Upper lobe of right lung (tissue), 1 donor: ENCODE results near the gene OTULIN. TPM values are rescaled to one million over a fixed set of nuclear protein-coding genes. Genes with fewer than 3 reads are reported as not detected.

Experiments
- ATAC-seq: fragments of 200-7000 bp; cut with Tn5 transposase; one replicate; pipeline ENCODE4 v1.9.1; 2020; ENCODE audit warnings: mild to moderate bottlenecking, moderate library complexity
- DNase-seq: peaks from one replicate; pipeline ENCODE4 v3.0.0-alpha.2; 2020
- H3K27ac ChIP-seq: fragments of 200-600 bp; one replicate; pipeline ENCODE4 v1.8.0; 2022
- H3K27me3 ChIP-seq: fragments of 200-600 bp; one replicate; pipeline ENCODE4 v1.8.0; 2022; ENCODE audit warnings: mild to moderate bottlenecking
- H3K36me3 ChIP-seq: fragments of 200-600 bp; one replicate; pipeline ENCODE4 v1.8.0; 2022
- H3K4me1 ChIP-seq: fragments of 200-600 bp; one replicate; pipeline ENCODE4 v1.8.0; 2022
- H3K4me3 ChIP-seq: fragments of 200-600 bp; one replicate; pipeline ENCODE4 v1.8.0; 2022; ENCODE audit warnings: mild to moderate bottlenecking
- H3K9me3 ChIP-seq: fragments of 200-600 bp; one replicate; pipeline ENCODE4 v1.8.0; 2022
- CTCF ChIP-seq: fragments of 200-600 bp; IDR thresholded peaks from one replicate; pipeline ENCODE4 v1.8.0; 2022; ENCODE audit warnings: antibody characterized with exemption
- intact Hi-C: fragments of 100-400 bp; cut with DNase I; formaldehyde crosslinking; loops from one replicate; pipeline ENCODE4 v1.11.0; 2022
- total RNA-seq: library from RNA; stranded (reverse); fragmentation: NEBNext Ultra II Directional; extraction: Animal tissue kit (Norgen Biotek cat#: 25700); gene quantifications from one replicate; pipeline ENCODE4 v1.2.1, GENCODE V29; 2021
- donor health status: DM: no; HTN: yes; CAD: no; lungs with severe emphysema.

The OTULIN gene
- total RNA-seq, 1 donor from 2014 or later = 30.0 TPM

GRCh38 chr5:14714706-14715105 is 50.2 kb downstream of the OTULIN start:
- Histone ChIP-seq H3K27ac (no peak overlapping the region), H3K4me3 (no peak overlapping the region), H3K4me1 (no peaks in the 10 kb centered on the region), H3K36me3 (peaks cover 47% of the 10 kb centered on the region), H3K27me3 (no peaks in the 10 kb centered on the region), H3K9me3 (no peaks in the 10 kb centered on the region)
- no peak for ATAC-seq
- intact Hi-C loops = no loop called here
- DNase-seq = no peak
- TF ChIP-seq CTCF = no peak

- Histone ChIP-seq H3K4me1 (no peaks in the 10 kb centered on the region), H3K27ac (no peak overlapping the region), H3K27me3 (no peaks in the 10 kb centered on the region), H3K9me3 (no peaks in the 10 kb centered on the region), H3K4me3 (no peak overlapping the region), H3K36me3 (peaks cover 40% of the 10 kb centered on the region)
- intact Hi-C loops = no loop called here
- TF ChIP-seq CTCF = no peak
- no peak for ATAC-seq
- DNase-seq = no peak
Measured at GRCh38 chr5:14715481-14715880, 51.0 kb downstream of the OTULIN start.

GRCh38 chr5:14716755-14717752 is 52.5 kb downstream of the OTULIN start:
- intact Hi-C loops = no loop called here
- no peak for TF ChIP-seq CTCF
- Histone ChIP-seq H3K9me3 (no peaks in the 10 kb centered on the region), H3K4me3 (no peak overlapping the region), H3K27ac (no peak overlapping the region), H3K4me1 (no peaks in the 10 kb centered on the region), H3K27me3 (no peaks in the 10 kb centered on the region), H3K36me3 (peaks cover 26% of the 10 kb centered on the region)
- DNase-seq = no peak
- ATAC-seq = no peak

GRCh38 chr5:14718778-14719177 is 54.3 kb downstream of the OTULIN start:
- intact Hi-C loops = no loop called here
- DNase-seq (no peak), ATAC-seq (no peak)

GRCh38 chr5:14720236-14720923 is 55.9 kb downstream of the OTULIN start:
- no peak for TF ChIP-seq CTCF
- intact Hi-C loops = loop anchor here (5.0 kb wide), 1 partner anchor 297 kb away; no protein-coding TSS in a partner anchor
- no peak for ATAC-seq
- Histone ChIP-seq H3K27me3 (no peaks in the 10 kb centered on the region), H3K36me3 (no peaks in the 10 kb centered on the region), H3K4me3 (no peak overlapping the region), H3K4me1 (no peaks in the 10 kb centered on the region), H3K9me3 (no peaks in the 10 kb centered on the region), H3K27ac (no peak overlapping the region)
- no peak for DNase-seq

More at GRCh38 chr5:14718778-14719177, 54.3 kb downstream of the OTULIN start:
- Histone ChIP-seq H3K4me3 (no peak overlapping the region), H3K9me3 (no peaks in the 10 kb centered on the region), H3K27me3 (no peaks in the 10 kb centered on the region), H3K27ac (no peak overlapping the region), H3K36me3 (peaks cover 9% of the 10 kb centered on the region), H3K4me1 (no peaks in the 10 kb centered on the region)
- TF ChIP-seq CTCF = no peak
